ENCODE measurements around the gene ATP6V0C.

Gene ATP6V0C

GRCh38 chr16:2470603-2471015, 43.1 kb upstream of the ATP6V0C start:
- no peaks in the 10 kb centered on the region for H3K27me3 ChIP-seq (ENCODE audit: insufficient read depth, low read length, poor library complexity, severe bottlenecking)
- H3K4me2 ChIP-seq (ENCODE audit: low read depth, low read length, poor library complexity, severe bottlenecking): peak overlapping the region; percentile 92
- H2AFZ ChIP-seq (ENCODE audit: low read length): no peak overlapping the region
- H3K4me3 ChIP-seq (ENCODE audit: low read length, poor library complexity, severe bottlenecking): peak overlapping the region; percentile 80
- TF ChIP-seq CTCF (conservative IDR thresholded peaks at IDR 0.05; ENCODE audit: low read length): no peak
- TF ChIP-seq EZH2phosphoT487 (IDR thresholded peaks at IDR 0.05; ENCODE audit: borderline replicate concordance): no peak
- H3K9me2 ChIP-seq (replicated peaks; ENCODE audit: low read depth, low read length): no peaks in the 10 kb centered on the region
- H3K79me2 ChIP-seq (ENCODE audit: insufficient read depth, low read length): peaks cover 14% of the 10 kb centered on the region
- peaks cover 35% of the 10 kb centered on the region for H3K4me1 ChIP-seq (ENCODE audit: insufficient read depth, low read length, poor library complexity, severe bottlenecking)
- H3K9ac ChIP-seq (ENCODE audit: low read depth, low read length, poor library complexity, severe bottlenecking): peak overlapping the region; percentile 100
- H4K20me1 ChIP-seq (ENCODE audit: insufficient read depth, low read length, poor library complexity, severe bottlenecking): peaks cover 6% of the 10 kb centered on the region
- no peaks in the 10 kb centered on the region for H3K9me3 ChIP-seq (ENCODE audit: insufficient read depth, low read depth, low read length)
- H3F3A ChIP-seq (ENCODE audit: low read depth): no peaks in the 10 kb centered on the region
- no peaks in the 10 kb centered on the region for H3K36me3 ChIP-seq (ENCODE audit: insufficient read depth, low read length)

- H3K79me2 ChIP-seq (ENCODE audit: insufficient read depth, low read length): peaks cover 19% of the 10 kb centered on the region
- H3F3A ChIP-seq (ENCODE audit: low read depth): no peaks in the 10 kb centered on the region
- no peaks in the 10 kb centered on the region for H3K9me2 ChIP-seq (replicated peaks; ENCODE audit: low read depth, low read length)
- peak within 1 kb of the TSS; percentile 80 for H3K4me3 ChIP-seq (ENCODE audit: low read length, poor library complexity, severe bottlenecking)
- H4K20me1 ChIP-seq (ENCODE audit: insufficient read depth, low read length, poor library complexity, severe bottlenecking): peaks cover 9% of the 10 kb centered on the region
- no peaks in the 10 kb centered on the region for H3K9me3 ChIP-seq (ENCODE audit: insufficient read depth, low read depth, low read length)
- no peaks in the 10 kb centered on the region for H3K36me3 ChIP-seq (ENCODE audit: insufficient read depth, low read length)
- H3K9ac ChIP-seq (ENCODE audit: low read depth, low read length, poor library complexity, severe bottlenecking): peak within 1 kb of the TSS; percentile 100
- peaks cover 34% of the 10 kb centered on the region for H3K4me1 ChIP-seq (ENCODE audit: insufficient read depth, low read length, poor library complexity, severe bottlenecking)
- H2AFZ ChIP-seq (ENCODE audit: low read length): no peak within 1 kb of the TSS
- no peak for TF ChIP-seq CTCF (conservative IDR thresholded peaks at IDR 0.05; ENCODE audit: low read length)
- TF ChIP-seq EZH2phosphoT487 (IDR thresholded peaks at IDR 0.05; ENCODE audit: borderline replicate concordance): no peak
- H3K27me3 ChIP-seq (ENCODE audit: insufficient read depth, low read length, poor library complexity, severe bottlenecking): no peaks in the 10 kb centered on the region
- H3K4me2 ChIP-seq (ENCODE audit: low read depth, low read length, poor library complexity, severe bottlenecking): peak within 1 kb of the TSS; percentile 92
Observed at GRCh38 chr16:2471016-2471652, 42.6 kb upstream of the ATP6V0C start, which contains the start of gene NTN3. Gene NTN3, plus strand, starts transcription at chr16:2471297. Its CDS starts 405 bp downstream, at chr16:2471702.

GRCh38 chr16:2471653-2472487, 41.9 kb upstream of the ATP6V0C start:
- H3K9ac ChIP-seq (ENCODE audit: low read depth, low read length, poor library complexity, severe bottlenecking): peak overlapping the region; percentile 100
- H4K20me1 ChIP-seq (ENCODE audit: insufficient read depth, low read length, poor library complexity, severe bottlenecking): peaks cover 14% of the 10 kb centered on the region
- peak overlapping the region; percentile 92 for H3K4me2 ChIP-seq (ENCODE audit: low read depth, low read length, poor library complexity, severe bottlenecking)

More at GRCh38 chr16:2471653-2472487, 41.9 kb upstream of the ATP6V0C start:
- H2AFZ ChIP-seq (ENCODE audit: low read length): no peak overlapping the region
- H3K79me2 ChIP-seq (ENCODE audit: insufficient read depth, low read length): peaks cover 26% of the 10 kb centered on the region
- no peaks in the 10 kb centered on the region for H3K27me3 ChIP-seq (ENCODE audit: insufficient read depth, low read length, poor library complexity, severe bottlenecking)
- peaks cover 34% of the 10 kb centered on the region for H3K4me1 ChIP-seq (ENCODE audit: insufficient read depth, low read length, poor library complexity, severe bottlenecking)
- no peaks in the 10 kb centered on the region for H3K9me2 ChIP-seq (replicated peaks; ENCODE audit: low read depth, low read length)
- H3K36me3 ChIP-seq (ENCODE audit: insufficient read depth, low read length): no peaks in the 10 kb centered on the region
- H3F3A ChIP-seq (ENCODE audit: low read depth): no peaks in the 10 kb centered on the region
- TF ChIP-seq EZH2phosphoT487 (IDR thresholded peaks at IDR 0.05; ENCODE audit: borderline replicate concordance): no peak
- no peak for TF ChIP-seq CTCF (conservative IDR thresholded peaks at IDR 0.05; ENCODE audit: low read length)
- H3K9me3 ChIP-seq (ENCODE audit: insufficient read depth, low read depth, low read length): no peaks in the 10 kb centered on the region
- peak overlapping the region; percentile 80 for H3K4me3 ChIP-seq (ENCODE audit: low read length, poor library complexity, severe bottlenecking)
